Activated CD8-positive, alpha-beta memory T cell treated with anti-CD3 and anti-CD28 coated beads, Interleukin-2, amount 50 U/mL, for 1 hour (primary cell): Measurements from ENCODE around the gene SETMAR.
"Not testable (repeated sequence)": the region's sequence is repeated elsewhere in the genome, so short reads cannot be mapped to it uniquely, and the experiment has no call there.

Experiments used
- DNase-seq: peaks from one replicate; pipeline ENCODE4 v3.0.0-alpha.2; 2020; ENCODE audit errors: extremely low read depth

Gene SETMAR

GRCh38 chr3:4313606-4314293 is 10.6 kb downstream of the SETMAR start:
- no peak for DNase-seq

GRCh38 chr3:4314688-4315087 is 11.5 kb downstream of the SETMAR start:
- DNase-seq: no peak

GRCh38 chr3:4320096-4320911 is 17.1 kb downstream of the SETMAR start:
- DNase-seq: no peak

- DNase-seq: no peak
Observed at GRCh38 chr3:4321732-4322131, 18.6 kb downstream of the SETMAR start.

GRCh38 chr3:4322635-4323034 is 19.5 kb downstream of the SETMAR start:
- DNase-seq: no peak

- no peak for DNase-seq
Observed at GRCh38 chr3:4323246-4324027, 20.3 kb downstream of the SETMAR start.

- DNase-seq: no peak
Observed at GRCh38 chr3:4326868-4327267, 23.7 kb downstream of the SETMAR start.

- not testable (repeated sequence) for DNase-seq
Observed at GRCh38 chr3:4329806-4330205, 26.6 kb downstream of the SETMAR start.

- DNase-seq: no peak
Observed at GRCh38 chr3:4332111-4332510, 28.9 kb downstream of the SETMAR start.

- no peak for DNase-seq
Observed at GRCh38 chr3:4332574-4332973, 29.4 kb downstream of the SETMAR start.

GRCh38 chr3:4332991-4333390 is 29.8 kb downstream of the SETMAR start:
- no peak for DNase-seq

- no peak for DNase-seq
Observed at GRCh38 chr3:4334548-4334947, 31.4 kb downstream of the SETMAR start.

GRCh38 chr3:4335840-4336562 is 32.8 kb downstream of the SETMAR start:
- no peak for DNase-seq

- no peak for DNase-seq
Observed at GRCh38 chr3:4336850-4337546, 33.8 kb downstream of the SETMAR start.

- no peak for DNase-seq
Observed at GRCh38 chr3:4338751-4339150, 35.6 kb downstream of the SETMAR start.

GRCh38 chr3:4340077-4340410 is 36.9 kb downstream of the SETMAR start:
- no peak for DNase-seq

- no peak for DNase-seq
Observed at GRCh38 chr3:4340411-4341335, 37.5 kb downstream of the SETMAR start.

GRCh38 chr3:4341336-4341675 is 38.1 kb downstream of the SETMAR start:
- DNase-seq: no peak

- DNase-seq: no peak
Observed at GRCh38 chr3:4343258-4343657, 40.1 kb downstream of the SETMAR start.

- no peak for DNase-seq
Observed at GRCh38 chr3:4350789-4351163, 47.6 kb downstream of the SETMAR start.
